ENCODE results near the gene FAM13A. TPM values are rescaled to one million over a fixed set of nuclear protein-coding genes. Genes with fewer than 3 reads are reported as not detected.
A peak's percentile ranks its signal among the peaks of the same experiment; 100 is the strongest.
"Not testable (repeated sequence)": the region's sequence is repeated elsewhere in the genome, so short reads cannot be mapped to it uniquely, and the experiment has no call there.

FAM13A gene
- total RNA-seq, 1 experiment from 2014 or later = 26.7 TPM

- no peak for DNase-seq
- Histone ChIP-seq H3K4me3 (no peak overlapping the region), H3K4me1 (replicated peaks; ENCODE audit: insufficient read depth) (peaks cover 17% of the 10 kb centered on the region), H3K9me2 (ENCODE audit: insufficient read depth) (no peaks in the 10 kb centered on the region), H3F3A (ENCODE audit: insufficient read depth, low read depth) (0 out of 2 replicates have a peak, but pooled peaks cover 7% of the 10 kb centered on the region), H3K4me2 (no peak overlapping the region), H4K20me1 (ENCODE audit: insufficient read depth) (no peaks in the 10 kb centered on the region), H3K27ac (no peak overlapping the region), H3K36me3 (ENCODE audit: low read depth) (no peaks in the 10 kb centered on the region), H3K27me3 (ENCODE audit: insufficient read depth, low read depth) (no peaks in the 10 kb centered on the region), H3K79me2 (ENCODE audit: low read depth) (no peaks in the 10 kb centered on the region), H3K9me3 (ENCODE audit: insufficient read depth, low read depth) (no peaks in the 10 kb centered on the region; the same call in 1 of the 2 replicates), H2AFZ (no peak overlapping the region)
- ChIA-PET CTCF (no interaction called here), POLR2A (ENCODE audit: unreplicated experiment) (no interaction called here)
- intact Hi-C loops (cut with micrococcal nuclease; ENCODE audit: unreplicated experiment) = no loop called here
- TF ChIP-seq EZH2 (IDR thresholded peaks at IDR 0.05; ENCODE audit: low read depth) (no peak), CTCF (conservative IDR thresholded peaks at IDR 0.05) (no peak)
- no TSS peak for BruUV-seq (replicated peaks)
Observed at GRCh38 chr4:88995874-88996273, 61.1 kb downstream of the FAM13A start.

DNA sequence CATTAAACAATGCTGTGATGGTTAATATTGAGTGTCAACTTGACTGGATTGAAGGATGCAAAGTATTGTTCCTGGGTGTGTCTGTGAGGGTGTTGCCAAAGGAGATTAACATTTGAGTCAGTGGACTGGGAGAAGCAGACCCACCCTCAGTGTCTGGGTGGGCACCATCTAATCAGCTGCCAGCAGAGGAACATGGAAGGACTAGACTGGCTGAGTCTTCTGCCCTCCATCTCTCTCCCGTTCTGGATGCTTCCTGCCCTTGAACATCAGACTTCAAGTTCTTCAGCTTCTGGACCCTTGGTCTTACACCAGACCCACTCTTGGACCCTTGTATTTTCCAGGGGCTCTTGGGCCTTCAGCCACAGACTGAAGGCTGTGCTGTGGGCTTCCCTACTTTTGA is 61.7 kb downstream of the FAM13A start:
- H3K4me2 ChIP-seq; H3K79me2 ChIP-seq (ENCODE audit: low read depth); BruUV-seq (replicated peaks); H3F3A ChIP-seq (ENCODE audit: insufficient read depth, low read depth); H3K36me3 ChIP-seq (ENCODE audit: low read depth); DNase-seq; H3K27ac ChIP-seq; H4K20me1 ChIP-seq (ENCODE audit: insufficient read depth); H2AFZ ChIP-seq; CTCF ChIA-PET; H3K27me3 ChIP-seq (ENCODE audit: insufficient read depth, low read depth); H3K9me3 ChIP-seq (ENCODE audit: insufficient read depth, low read depth); H3K9me2 ChIP-seq (ENCODE audit: insufficient read depth); intact Hi-C loops (cut with micrococcal nuclease; ENCODE audit: unreplicated experiment); H3K4me3 ChIP-seq; POLR2A ChIA-PET (ENCODE audit: unreplicated experiment): not testable (repeated sequence)
- H3K4me1 ChIP-seq (replicated peaks; ENCODE audit: insufficient read depth) = peaks cover 20% of the 10 kb centered on the region

DNA sequence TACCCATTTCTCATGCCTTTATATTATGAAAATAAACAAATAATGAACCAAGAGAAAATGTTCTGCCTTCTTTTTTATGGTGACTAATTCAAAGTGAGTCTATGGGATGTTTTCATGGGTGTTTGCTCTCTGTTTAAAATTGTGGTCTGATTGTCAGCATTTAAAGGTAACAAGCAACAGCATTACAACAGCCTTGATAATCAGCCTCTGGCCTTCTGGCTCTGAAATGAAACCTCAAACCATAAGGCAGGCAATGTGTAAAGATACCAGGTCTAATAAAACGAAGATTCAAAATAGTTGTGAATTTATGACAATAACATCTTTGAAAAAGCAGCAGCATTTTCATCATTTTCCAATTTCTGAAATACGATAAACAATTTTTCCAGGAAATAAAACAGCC is 63.7 kb downstream of the FAM13A start:
- no peaks in the 10 kb centered on the region for H3K36me3 ChIP-seq (ENCODE audit: low read depth)
- H2AFZ ChIP-seq = no peak overlapping the region
- no peaks in the 10 kb centered on the region for H3K79me2 ChIP-seq (ENCODE audit: low read depth)
- no peak overlapping the region for H3K4me2 ChIP-seq
- no peak overlapping the region for H3K4me3 ChIP-seq
- H3K9me3 ChIP-seq (ENCODE audit: insufficient read depth, low read depth) = no peaks in the 10 kb centered on the region
- intact Hi-C loops (cut with micrococcal nuclease; ENCODE audit: unreplicated experiment) = no loop called here
- ChIA-PET CTCF (no interaction called here), POLR2A (ENCODE audit: unreplicated experiment) (no interaction called here)
- H3K9me2 ChIP-seq (ENCODE audit: insufficient read depth) = no peaks in the 10 kb centered on the region
- no TSS peak for BruUV-seq (replicated peaks)
- peaks cover 20% of the 10 kb centered on the region for H3K4me1 ChIP-seq (replicated peaks; ENCODE audit: insufficient read depth)
- no peak for DNase-seq
- TF ChIP-seq CTCF (conservative IDR thresholded peaks at IDR 0.05) (no peak), EZH2 (IDR thresholded peaks at IDR 0.05; ENCODE audit: low read depth) (no peak)
- no peaks in the 10 kb centered on the region for H3K27me3 ChIP-seq (ENCODE audit: insufficient read depth, low read depth)
- 0 out of 2 replicates have a peak, but pooled peaks cover 7% of the 10 kb centered on the region for H3F3A ChIP-seq (ENCODE audit: insufficient read depth, low read depth)
- H4K20me1 ChIP-seq (ENCODE audit: insufficient read depth) = no peaks in the 10 kb centered on the region
- no peak overlapping the region for H3K27ac ChIP-seq

GRCh38 chr4:88991746-88992145 is 65.2 kb downstream of the FAM13A start:
- Histone ChIP-seq H3K4me2 (peak overlapping the region; percentile 44), H3F3A (ENCODE audit: insufficient read depth, low read depth) (0 out of 2 replicates have a peak, but pooled peaks cover 7% of the 10 kb centered on the region), H3K4me3 (no peak overlapping the region), H3K27me3 (ENCODE audit: insufficient read depth, low read depth) (no peaks in the 10 kb centered on the region), H2AFZ (0 out of 2 replicates have a peak overlapping the region, but pooled peaks have one; percentile 55), H3K4me1 (replicated peaks; ENCODE audit: insufficient read depth) (peaks cover 20% of the 10 kb centered on the region), H4K20me1 (ENCODE audit: insufficient read depth) (no peaks in the 10 kb centered on the region), H3K79me2 (ENCODE audit: low read depth) (no peaks in the 10 kb centered on the region), H3K27ac (peak overlapping the region; percentile 49), H3K36me3 (ENCODE audit: low read depth) (no peaks in the 10 kb centered on the region), H3K9me2 (ENCODE audit: insufficient read depth) (no peaks in the 10 kb centered on the region), H3K9me3 (ENCODE audit: insufficient read depth, low read depth) (no peaks in the 10 kb centered on the region)
- peak; percentile 28 to 53 for DNase-seq
- ChIA-PET POLR2A (ENCODE audit: unreplicated experiment) (interaction anchor here (0.5 kb wide), 1 partner anchor 1870 kb away, joined by 3 read pairs; no protein-coding TSS in a partner anchor), CTCF (interaction anchor here (0.6 kb wide), 1 partner anchor 148 kb away, joined by 3 read pairs; no protein-coding TSS in a partner anchor)
- intact Hi-C loops (cut with micrococcal nuclease; ENCODE audit: unreplicated experiment) = loop anchor here (1.0 kb wide), 1 partner anchor 54 kb away; no protein-coding TSS in a partner anchor
- BruUV-seq (replicated peaks) = no TSS peak
- no peak for TF ChIP-seq CTCF (conservative IDR thresholded peaks at IDR 0.05)
- TF ChIP-seq EZH2 (IDR thresholded peaks at IDR 0.05; ENCODE audit: low read depth) = no peak

Measured in PC-9 (cell line).